ENCODE results near the gene PPP2R5C.

PPP2R5C gene

DNA sequence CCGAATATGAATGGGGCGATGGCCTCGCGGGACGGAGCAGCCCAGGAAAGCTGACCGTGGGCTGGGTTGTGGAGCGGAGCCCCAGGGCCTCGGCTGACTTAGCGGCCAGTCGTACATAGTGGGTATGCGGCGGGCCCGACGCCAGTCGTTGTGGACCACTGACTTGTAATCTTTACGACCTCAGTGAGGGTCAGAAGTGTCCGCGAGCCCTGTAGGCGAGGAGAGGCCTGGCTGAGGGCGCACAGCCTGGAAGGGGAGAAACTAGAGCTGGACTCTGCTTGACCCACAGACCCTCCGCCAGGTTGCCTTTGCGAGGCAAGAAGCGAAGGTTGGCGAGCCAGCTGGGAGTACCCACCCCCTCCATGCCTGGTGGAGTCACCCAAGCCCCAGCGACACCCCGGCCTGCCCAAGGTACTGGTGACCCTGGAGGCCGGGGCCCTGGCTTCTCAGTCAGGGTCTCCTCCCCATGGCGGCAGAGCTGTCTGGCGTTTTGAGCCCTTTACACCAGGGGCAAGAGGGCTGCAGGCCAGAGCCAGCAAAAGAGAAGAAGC, 187.2 kb downstream of the PPP2R5C start:
- DNase-seq (ENCODE audit: low read depth, low spot score) = no peak

DNA sequence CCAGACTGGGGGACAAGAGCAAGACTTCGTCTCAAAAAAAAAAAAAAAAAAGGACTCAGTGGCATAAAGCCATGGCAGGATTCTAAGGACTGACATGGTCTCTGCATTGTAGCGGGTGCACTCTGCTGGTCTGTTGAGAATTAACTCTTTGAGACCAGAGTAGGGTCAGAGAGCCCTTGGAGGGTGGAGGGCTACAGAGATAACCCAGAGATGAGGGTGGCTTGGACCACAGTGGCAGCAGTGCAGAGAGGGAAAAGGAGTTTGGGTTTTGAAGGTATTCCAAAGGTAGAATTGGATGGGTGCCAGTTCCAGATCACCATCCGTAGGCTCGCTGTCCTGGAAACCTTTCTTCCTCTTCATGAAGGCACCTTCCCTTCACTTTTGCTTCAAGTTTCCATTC, 188.6 kb downstream of the PPP2R5C start:
- no peak for DNase-seq (ENCODE audit: low read depth, low spot score)

DNA sequence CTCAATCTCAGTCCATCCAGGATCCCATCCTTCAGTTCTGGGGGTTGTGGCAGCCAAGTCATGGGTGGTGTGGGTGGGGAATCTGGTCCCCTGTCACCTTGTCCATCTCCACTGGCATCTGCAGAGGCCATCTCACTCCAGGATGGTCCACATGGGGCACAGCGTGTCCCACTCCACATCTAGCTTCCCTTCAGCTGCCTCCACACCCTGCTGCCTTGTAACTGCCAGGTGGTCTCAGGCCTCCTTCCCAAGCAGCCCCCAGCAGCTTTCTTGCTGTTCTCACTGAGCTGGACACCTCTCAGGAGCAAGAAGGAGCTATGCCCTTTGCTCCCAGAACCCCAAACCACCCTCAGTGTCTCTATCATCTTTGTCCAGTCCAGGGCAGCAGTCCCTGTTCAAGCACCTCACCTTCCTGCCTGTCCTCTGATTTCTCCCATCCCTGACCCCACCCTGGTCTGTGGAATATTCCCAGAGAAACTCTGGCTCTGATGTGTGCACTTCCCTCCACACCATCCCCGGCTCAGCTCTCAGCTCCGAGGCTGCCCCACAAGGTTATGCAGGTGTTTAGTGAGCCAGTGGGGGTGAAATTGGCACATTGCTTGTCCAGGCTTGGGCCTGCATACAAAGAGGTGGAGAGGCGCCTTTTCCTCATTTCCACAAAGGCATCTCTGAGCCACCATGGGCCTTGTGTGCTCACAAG, 189.2 kb downstream of the PPP2R5C start:
- no peak for DNase-seq (ENCODE audit: low read depth, low spot score)

DNA sequence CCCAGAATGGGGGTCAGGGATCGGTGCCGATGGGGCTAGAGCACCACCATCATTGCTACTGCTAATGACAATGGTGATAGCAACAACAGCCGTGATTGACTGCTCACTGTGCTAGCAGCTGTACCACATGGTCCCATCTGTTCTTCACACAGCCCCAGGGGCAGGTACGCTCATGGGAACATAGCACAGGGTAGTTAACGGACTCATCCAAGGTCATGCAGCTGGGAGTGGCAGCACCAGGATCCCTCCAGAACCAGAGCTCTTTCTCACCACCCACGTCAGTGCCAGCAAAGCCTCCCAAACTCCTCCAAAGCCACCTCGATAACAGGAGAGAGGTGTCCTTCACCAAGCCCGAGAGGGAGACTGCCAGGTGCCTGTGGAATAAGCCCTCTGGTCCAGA, 191.6 kb downstream of the PPP2R5C start:
- peak; percentile 34 for DNase-seq (ENCODE audit: low read depth, low spot score)

GRCh38 chr14:101954501-101954900, 193.0 kb downstream of the PPP2R5C start:
- DNase-seq (ENCODE audit: low read depth, low spot score) = no peak

GRCh38 chr14:101955695-101956161, 194.2 kb downstream of the PPP2R5C start:
- DNase-seq (ENCODE audit: low read depth, low spot score) = no peak

- DNase-seq (ENCODE audit: low read depth, low spot score) = no peak
Measured at GRCh38 chr14:101956179-101956885, 194.8 kb downstream of the PPP2R5C start.

- DNase-seq (ENCODE audit: low read depth, low spot score) = no peak
Measured at GRCh38 chr14:101957406-101958234, 196.1 kb downstream of the PPP2R5C start.

DNA sequence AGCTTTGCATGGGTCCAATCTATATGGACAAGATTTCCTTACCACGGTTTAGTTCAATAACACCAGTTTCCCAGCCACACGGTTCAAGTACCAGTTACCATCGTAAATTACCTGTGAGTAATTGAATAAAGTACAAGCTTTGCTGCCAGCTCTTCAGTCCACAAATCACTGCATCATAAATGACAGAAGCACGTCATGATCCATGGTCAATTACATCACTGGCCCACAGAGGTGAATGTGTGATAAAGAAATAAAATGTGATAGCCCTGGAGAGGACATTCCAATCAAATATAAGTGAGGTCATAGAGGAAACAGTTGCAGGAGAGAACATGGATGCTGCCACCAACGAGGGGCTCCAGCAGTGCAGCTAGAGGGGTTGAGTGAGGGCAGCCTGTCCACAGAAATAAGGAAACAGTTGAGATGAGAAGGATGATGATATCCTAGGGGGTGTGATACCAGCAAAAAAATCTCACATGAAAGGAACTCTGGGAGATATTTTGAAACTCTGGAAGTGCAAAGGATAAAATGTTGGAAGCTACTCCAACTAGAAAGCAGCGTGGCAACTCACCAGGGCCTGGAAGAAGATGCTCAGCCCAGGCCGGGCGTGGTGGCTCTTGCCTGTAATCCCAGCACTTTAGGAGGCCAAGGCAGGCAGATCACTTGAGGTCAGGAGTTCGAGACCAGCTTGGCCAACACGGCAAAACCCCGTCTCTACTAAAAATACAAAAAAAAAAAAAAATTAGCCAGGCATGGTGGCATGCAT, 197.1 kb downstream of the PPP2R5C start:
- DNase-seq (ENCODE audit: low read depth, low spot score) = no peak

GRCh38 chr14:101959277-101959676, 197.8 kb downstream of the PPP2R5C start:
- DNase-seq (ENCODE audit: low read depth, low spot score) = no peak

- DNase-seq (ENCODE audit: low read depth, low spot score) = peak; percentile 75
Measured at GRCh38 chr14:101960225-101960624, 198.7 kb downstream of the PPP2R5C start.

GRCh38 chr14:101961011-101961721, 199.7 kb downstream of the PPP2R5C start:
- DNase-seq (ENCODE audit: low read depth, low spot score) = peak; percentile 93

DNA sequence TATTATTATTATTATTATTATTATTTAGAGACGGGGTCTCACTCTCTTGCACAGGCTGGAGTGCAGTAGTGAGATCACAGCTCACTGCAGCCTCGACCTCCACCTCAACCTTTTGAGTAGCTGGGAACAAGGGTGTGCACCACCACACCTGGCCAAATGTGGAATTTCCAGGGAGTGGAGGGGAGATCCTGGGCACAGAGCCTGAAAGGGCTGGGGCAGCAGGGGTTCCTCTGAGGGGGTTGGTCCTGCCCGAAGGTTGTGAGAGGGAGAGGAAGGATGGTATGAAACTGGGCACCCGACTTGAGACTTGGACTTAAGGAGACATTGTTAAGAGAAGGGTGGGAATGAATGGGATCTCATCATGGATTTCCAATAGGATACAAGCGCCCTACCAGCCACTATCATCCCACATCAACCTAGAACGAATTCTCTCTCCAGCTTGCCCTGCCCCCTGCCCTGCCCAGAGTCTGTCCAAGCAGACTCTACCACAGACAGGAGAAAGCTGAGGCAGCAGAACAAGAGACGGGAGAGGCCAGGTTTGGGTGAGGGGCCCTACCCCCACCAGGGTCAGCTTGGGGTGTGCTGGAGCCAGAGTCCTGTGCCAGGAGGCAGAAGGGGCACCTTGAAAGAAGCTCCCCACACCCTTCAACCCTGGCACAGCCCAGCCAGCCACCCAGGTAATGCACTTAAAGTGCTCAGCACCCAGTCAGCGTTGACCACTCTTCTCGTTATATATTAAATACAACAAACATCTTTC, 200.4 kb downstream of the PPP2R5C start:
- no peak for DNase-seq (ENCODE audit: low read depth, low spot score)

DNA sequence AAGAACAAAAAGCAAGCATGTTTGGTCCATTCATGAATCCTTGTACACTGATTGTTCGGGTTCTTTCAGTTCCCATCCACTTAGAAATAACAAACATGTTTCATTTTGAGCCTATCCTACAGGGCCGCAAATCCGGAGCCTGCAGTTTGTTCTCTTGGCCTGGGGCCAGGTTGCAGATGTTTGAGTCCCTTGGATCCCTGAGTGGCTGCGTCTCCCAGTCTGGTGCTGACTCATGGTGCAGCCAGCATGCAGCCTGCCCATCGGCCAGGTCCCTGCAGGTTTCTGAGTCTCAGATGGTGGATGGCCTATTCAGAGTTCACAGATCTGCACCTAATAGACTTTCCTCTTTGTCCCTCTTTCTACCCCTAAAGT, 201.0 kb downstream of the PPP2R5C start:
- peak; percentile 73 for DNase-seq (ENCODE audit: low read depth, low spot score)

GRCh38 chr14:101963052-101963451, 201.5 kb downstream of the PPP2R5C start:
- DNase-seq (ENCODE audit: low read depth, low spot score) = no peak

DNA sequence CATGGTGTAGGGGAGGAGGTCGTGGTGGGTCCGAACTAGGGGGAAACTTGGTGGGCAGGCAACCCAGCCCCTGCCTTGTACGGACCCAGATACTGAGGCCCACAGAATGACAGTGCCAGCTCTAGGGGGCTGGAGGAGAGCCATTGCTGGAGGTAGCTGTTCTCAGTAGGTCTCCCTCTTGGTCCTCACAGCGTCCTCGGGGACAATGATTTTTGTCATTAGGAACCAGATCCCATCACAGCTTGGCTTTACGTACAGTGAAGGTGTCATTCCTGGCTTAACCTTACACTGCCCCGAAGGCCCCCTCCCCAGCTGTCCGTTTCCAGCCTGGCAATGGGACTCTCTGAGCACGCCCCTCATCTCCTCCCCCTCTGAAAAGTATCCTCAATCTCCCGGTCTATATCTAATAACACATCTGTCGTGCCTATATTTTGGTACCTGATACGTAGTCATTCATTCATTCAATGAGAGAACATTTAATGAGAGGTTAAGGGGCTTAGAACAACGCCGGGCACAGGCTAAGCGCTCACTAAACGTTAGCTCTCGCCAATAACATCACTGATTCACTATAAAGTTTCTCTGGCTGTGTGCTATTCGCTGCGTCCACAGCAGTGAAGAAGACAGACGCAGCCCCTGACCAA, 202.3 kb downstream of the PPP2R5C start:
- DNase-seq (ENCODE audit: low read depth, low spot score) = no peak

DNA sequence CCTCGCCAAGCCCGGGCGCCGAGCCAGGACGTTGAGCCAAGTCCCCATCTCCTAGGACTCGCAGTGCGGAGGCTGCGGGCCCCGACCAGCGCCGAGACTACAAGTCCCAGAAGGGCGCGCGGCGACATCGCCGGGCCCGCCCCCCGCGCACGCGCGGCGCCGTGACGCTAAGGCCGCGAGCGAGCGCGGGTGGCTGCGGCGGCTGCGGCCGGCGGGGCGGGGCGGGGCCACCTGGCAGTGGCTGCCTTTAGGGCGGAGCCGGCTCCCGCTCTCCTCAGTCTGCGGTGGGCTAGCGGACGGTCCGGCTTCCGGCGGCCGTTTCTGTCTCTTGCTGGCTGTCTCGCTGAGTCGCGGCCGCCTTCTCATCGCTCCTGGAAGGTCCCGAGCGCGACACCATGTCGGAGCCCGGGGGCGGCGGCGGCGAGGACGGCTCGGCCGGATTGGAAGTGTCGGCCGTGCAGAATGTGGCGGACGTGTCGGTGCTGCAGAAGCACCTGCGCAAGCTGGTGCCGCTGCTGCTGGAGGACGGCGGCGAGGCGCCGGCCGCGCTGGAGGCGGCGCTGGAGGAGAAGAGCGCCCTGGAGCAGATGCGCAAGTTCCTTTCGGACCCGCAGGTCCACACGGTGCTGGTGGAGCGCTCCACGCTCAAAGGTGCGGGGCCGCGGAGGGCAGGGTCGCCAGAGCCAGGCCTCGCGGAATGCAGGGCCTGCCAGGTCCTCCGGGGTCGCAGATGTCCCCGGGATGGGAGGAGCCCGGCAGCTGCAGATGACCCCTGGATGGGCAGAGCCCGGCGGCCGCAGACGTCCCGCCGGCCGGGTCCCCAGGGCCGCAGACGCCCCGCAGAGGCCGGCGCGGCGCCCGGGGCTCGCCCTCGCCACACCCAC, 203.0 kb downstream of the PPP2R5C start, which contains the start of gene DYNC1H1:
Gene DYNC1H1, plus strand, starts transcription at position 277 of the 884 bp plus-strand sequence. Its CDS starts 119 bp downstream, at position 396.
- peak; percentile 92 for DNase-seq (ENCODE audit: low read depth, low spot score)

- DNase-seq (ENCODE audit: low read depth, low spot score) = peak; percentile 65
Measured at GRCh38 chr14:101965181-101965544, 203.7 kb downstream of the PPP2R5C start.

All from ELF-1 (cell line).